CD4-positive, alpha-beta memory T cell (primary cell): Measurements from ENCODE around the gene VAMP7. TPM values are rescaled to one million over a fixed set of nuclear protein-coding genes. Genes with fewer than 3 reads are reported as not detected.

Experiments
- CTCF ChIA-PET: fragments of 350-600 bp; sonication (Branson Sonifier 250); formaldehyde crosslinking; loops from one replicate; lab custom pipeline; 2021; ENCODE audit warnings: inconsistent platforms; ENCODE audit not compliant: partially characterized antibody; lab: Charles Lee
- POLR2A ChIA-PET: fragments of 350-600 bp; sonication (Branson Sonifier 250); formaldehyde crosslinking; loops from one replicate; lab custom pipeline; 2021; ENCODE audit not compliant: partially characterized antibody; lab: Charles Lee
- DNase-seq, 5 donors: peaks; one replicate each; pipeline versions ENCODE4 v3.0.0 to v3.0.0-alpha.2; 2020 to 2022; ENCODE audit warnings: mixed read lengths in 1 of 5
- H3K27ac ChIP-seq: one replicate; pipeline ENCODE4 v1.7.0; 2013; ENCODE audit warnings: low read depth, low read length
- H3K27me3 ChIP-seq: 2 replicates; pipeline ENCODE4 v1.7.0; 2013; ENCODE audit warnings: mild to moderate bottlenecking, low read length, moderate library complexity; ENCODE audit not compliant: insufficient read depth
- H3K36me3 ChIP-seq: 2 replicates; pipeline ENCODE4 v1.7.0; 2013; ENCODE audit warnings: mild to moderate bottlenecking, low read length, moderate library complexity; ENCODE audit not compliant: insufficient read depth
- H3K4me1 ChIP-seq: 2 replicates; pipeline ENCODE4 v1.7.0; 2013; ENCODE audit warnings: mild to moderate bottlenecking, low read length, moderate library complexity; ENCODE audit not compliant: insufficient read depth
- H3K4me3 ChIP-seq, 2 donors: one replicate each; pipeline ENCODE4 v1.7.0; 2013; ENCODE audit warnings: low read length in 2 of 2, mild to moderate bottlenecking in 1 of 2
- H3K9me3 ChIP-seq, 2 donors: one replicate each; pipeline ENCODE4 v1.7.0; 2013; ENCODE audit warnings: low read length in 2 of 2, control low read depth in 1 of 2; ENCODE audit not compliant: control insufficient read depth in 1 of 2
- H3K27ac Mint-ChIP-seq, 7 donors: one replicate each; pipeline ENCODE4 v1.8.0; 2020 to 2021; ENCODE audit warnings: mixed read lengths in 7 of 7, mild to moderate bottlenecking in 6 of 7, inconsistent platforms in 3 of 7, moderate library complexity in 3 of 7
- H3K27me3 Mint-ChIP-seq, 2 donors: one replicate each; pipeline ENCODE4 v1.8.0; 2020 to 2021; ENCODE audit warnings: mixed read lengths in 2 of 2
- H3K36me3 Mint-ChIP-seq, 2 donors: one replicate each; pipeline ENCODE4 v1.8.0; 2020 to 2021; ENCODE audit warnings: mixed read lengths in 2 of 2, inconsistent platforms in 1 of 2, mild to moderate bottlenecking in 1 of 2
- H3K4me1 Mint-ChIP-seq, 4 donors: one replicate each; pipeline ENCODE4 v1.8.0; 2020 to 2021; ENCODE audit warnings: mixed read lengths in 4 of 4, mild to moderate bottlenecking in 1 of 4
- H3K4me3 Mint-ChIP-seq, 8 donors: one replicate each; pipeline ENCODE4 v1.8.0; 2020 to 2021; ENCODE audit warnings: mixed read lengths in 8 of 8, mild to moderate bottlenecking in 7 of 8, moderate library complexity in 6 of 8, inconsistent platforms in 3 of 8
- H3K9me3 Mint-ChIP-seq, 8 donors: one replicate each; pipeline ENCODE4 v1.8.0; 2020 to 2021; ENCODE audit warnings: mixed read lengths in 8 of 8, mild to moderate bottlenecking in 5 of 8, inconsistent platforms in 3 of 8, moderate library complexity in 1 of 8
- intact Hi-C: fragments of 100-400 bp; cut with micrococcal nuclease; formaldehyde crosslinking; loops from one replicate; pipeline ENCODE4 v1.15.1; 2023
- polyA plus RNA-seq, 2 donors: library from polyadenylated mRNA; unstranded; fragments of 300-500 nt; fragmentation: Illumina TruSeq; gene quantifications; one replicate each; pipeline ENCODE4 v1.2.3, GENCODE V29; 2021
- total RNA-seq, 2 experiments: library from RNA; stranded (reverse); gene quantifications; one replicate each; pipeline ENCODE4 v1.2.3, GENCODE V29; 2021

VAMP7 gene
- total and polyA plus RNA-seq, 4 experiments from 2014 or later: 22.3 to 66.7 (median 37.8) TPM

GRCh38 chrX:155886409-155886808, 5.3 kb downstream of the VAMP7 start:
- Histone ChIP-seq H3K9me3 (no peaks in the 10 kb centered on the region), H3K27ac (no peak overlapping the region), H3K27me3 (no peaks in the 10 kb centered on the region), H3K4me3 (no peak overlapping the region), H3K4me1 (peaks cover 50% of the 10 kb centered on the region), H3K36me3 (no peaks in the 10 kb centered on the region)
- DNase-seq: no peak
- peaks cover 12 to 24% of the 10 kb centered on the region in 2 donors for H3K36me3 Mint-ChIP-seq
- ChIA-PET CTCF (no interaction called here), POLR2A (no interaction called here)
- no peak overlapping the region for H3K27ac Mint-ChIP-seq
- H3K9me3 Mint-ChIP-seq: peaks cover 0 to 2% (median 0%) of the 10 kb centered on the region in 8 donors
- no peaks in the 10 kb centered on the region for H3K27me3 Mint-ChIP-seq
- H3K4me1 Mint-ChIP-seq: peaks cover 29 to 62% (median 48%) of the 10 kb centered on the region in 4 donors
- H3K4me3 Mint-ChIP-seq: no peak overlapping the region
- intact Hi-C loops: no loop called here

DNA sequence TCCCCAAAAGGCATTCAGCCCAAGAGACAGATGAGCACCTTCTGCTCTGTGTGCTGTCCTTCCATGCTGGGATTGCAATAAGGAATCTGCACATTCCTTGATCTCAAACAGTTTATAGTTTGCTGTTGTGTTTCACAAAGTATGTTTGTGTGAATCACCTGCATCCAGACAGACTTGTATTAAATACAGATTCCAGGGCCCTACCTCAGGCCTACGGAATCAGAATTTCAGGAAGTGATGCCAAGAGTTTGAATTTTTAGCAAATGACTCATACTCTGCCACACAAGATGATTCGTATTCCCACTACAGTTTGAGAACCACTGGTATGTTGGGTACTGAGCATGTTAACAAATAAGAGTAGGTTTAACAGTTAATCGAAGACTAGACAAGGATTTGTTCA, 7.0 kb downstream of the VAMP7 start:
- Histone ChIP-seq H3K4me1 (peaks cover 36% of the 10 kb centered on the region), H3K4me3 (no peak overlapping the region), H3K27ac (no peak overlapping the region), H3K27me3 (no peaks in the 10 kb centered on the region), H3K36me3 (peaks cover 5% of the 10 kb centered on the region), H3K9me3 (no peaks in the 10 kb centered on the region)
- Mint-ChIP-seq H3K36me3 (peaks cover 19 to 31% of the 10 kb centered on the region in 2 donors), H3K27me3 (no peaks in the 10 kb centered on the region), H3K4me3 (no peak overlapping the region), H3K9me3 (peaks cover 0 to 2% (median 0%) of the 10 kb centered on the region in 8 donors), H3K27ac (no peak overlapping the region), H3K4me1 (peaks cover 27 to 51% (median 38%) of the 10 kb centered on the region in 4 donors)
- no peak for DNase-seq
- intact Hi-C loops: no loop called here
- CTCF ChIA-PET: no interaction called here
- POLR2A ChIA-PET: no interaction called here

- POLR2A ChIA-PET: no interaction called here
- CTCF ChIA-PET: no interaction called here
- Histone ChIP-seq H3K27me3 (no peaks in the 10 kb centered on the region), H3K27ac (no peak overlapping the region), H3K4me1 (peaks cover 36% of the 10 kb centered on the region), H3K4me3 (no peak overlapping the region), H3K36me3 (peaks cover 5% of the 10 kb centered on the region), H3K9me3 (no peaks in the 10 kb centered on the region)
- no peak for DNase-seq
- Mint-ChIP-seq H3K36me3 (peaks cover 20 to 38% of the 10 kb centered on the region in 2 donors), H3K4me3 (no peak overlapping the region), H3K9me3 (peaks cover 0 to 1% (median 0%) of the 10 kb centered on the region in 8 donors), H3K27me3 (no peaks in the 10 kb centered on the region), H3K4me1 (peaks cover 28 to 55% (median 38%) of the 10 kb centered on the region in 4 donors), H3K27ac (peak overlapping the region in 1 of 7 donors; percentile 65)
- intact Hi-C loops: no loop called here
Observed at GRCh38 chrX:155889328-155889727, 8.2 kb downstream of the VAMP7 start.

DNA sequence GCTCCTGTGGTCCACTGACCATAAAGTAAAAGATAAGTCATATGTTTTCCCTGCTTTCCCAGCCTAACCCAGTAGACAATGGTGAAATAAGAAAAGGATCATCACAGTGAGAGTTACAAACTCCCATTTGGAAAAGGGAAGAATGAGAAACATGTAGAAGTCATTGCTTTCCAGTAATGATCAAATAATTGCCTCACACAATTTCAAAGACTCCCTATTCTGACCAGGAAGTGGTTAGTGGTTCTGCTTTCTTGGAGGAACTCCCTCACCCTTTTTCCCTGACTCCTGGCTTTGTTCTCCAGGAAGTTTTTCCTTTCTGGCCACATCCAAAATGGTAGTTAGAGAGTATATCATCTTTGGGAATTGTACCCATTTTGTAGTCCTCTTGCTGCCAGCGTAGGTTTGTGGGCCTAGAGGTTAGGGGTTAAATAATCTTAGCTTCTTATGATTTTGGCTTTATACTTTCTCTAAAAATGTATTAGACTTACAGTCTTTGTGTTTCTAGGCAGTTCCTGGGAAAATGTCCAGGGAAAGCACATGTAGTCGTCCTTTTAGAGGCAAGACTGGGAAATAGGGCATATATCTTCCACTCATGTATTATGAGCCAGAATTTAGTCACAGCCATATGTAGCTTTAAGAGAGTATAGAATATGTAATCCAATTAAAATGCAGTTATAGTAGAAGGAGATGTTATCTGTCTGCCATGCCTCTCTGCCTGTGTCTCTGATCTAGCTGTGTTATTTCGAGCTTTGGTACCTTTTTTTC, 10.5 kb downstream of the VAMP7 start:
- H3K9me3 ChIP-seq: no peaks in the 10 kb centered on the region
- DNase-seq: no peak
- CTCF ChIA-PET: no interaction called here
- Mint-ChIP-seq H3K27me3 (no peaks in the 10 kb centered on the region), H3K4me3 (no peak overlapping the region), H3K9me3 (peaks cover 0 to 2% (median 0%) of the 10 kb centered on the region in 8 donors), H3K4me1 (peaks cover 20 to 39% (median 27%) of the 10 kb centered on the region in 4 donors), H3K36me3 (peaks cover 24 to 45% of the 10 kb centered on the region in 2 donors), H3K27ac (no peak overlapping the region)
- POLR2A ChIA-PET: no interaction called here
- H3K4me1 ChIP-seq: peaks cover 22% of the 10 kb centered on the region
- H3K27ac ChIP-seq: no peak overlapping the region
- H3K27me3 ChIP-seq: no peaks in the 10 kb centered on the region
- intact Hi-C loops: no loop called here
- H3K4me3 ChIP-seq: no peak overlapping the region
- peaks cover 17% of the 10 kb centered on the region for H3K36me3 ChIP-seq

DNA sequence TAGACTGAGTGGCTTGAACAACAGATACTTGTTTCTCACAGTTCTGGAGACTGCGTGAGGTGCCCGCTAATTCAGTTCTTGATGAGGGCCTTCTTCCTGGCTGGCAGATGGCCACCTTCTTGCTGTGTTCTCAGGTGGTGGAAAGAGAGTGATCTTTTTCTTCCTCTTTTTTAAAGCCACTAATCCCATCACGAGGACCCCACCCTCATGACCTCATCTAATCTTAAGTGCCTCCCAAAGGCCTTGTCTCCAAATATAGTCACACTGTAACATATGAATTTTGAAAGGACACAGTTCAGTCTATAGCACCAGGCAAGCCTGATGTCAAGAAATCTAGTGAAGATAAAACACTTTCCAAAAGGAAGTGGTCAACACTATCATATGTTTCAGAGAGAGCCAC, 12.4 kb downstream of the VAMP7 start:
- no peak overlapping the region for H3K4me3 Mint-ChIP-seq
- Histone ChIP-seq H3K36me3 (peaks cover 27% of the 10 kb centered on the region), H3K4me3 (no peak overlapping the region), H3K27me3 (no peaks in the 10 kb centered on the region), H3K27ac (no peak overlapping the region), H3K4me1 (peaks cover 6% of the 10 kb centered on the region), H3K9me3 (no peaks in the 10 kb centered on the region)
- H3K4me1 Mint-ChIP-seq: peaks cover 12 to 23% (median 15%) of the 10 kb centered on the region in 4 donors
- no peak overlapping the region for H3K27ac Mint-ChIP-seq
- CTCF ChIA-PET: no interaction called here
- intact Hi-C loops: no loop called here
- H3K27me3 Mint-ChIP-seq: no peaks in the 10 kb centered on the region
- peaks cover 24 to 49% of the 10 kb centered on the region in 2 donors for H3K36me3 Mint-ChIP-seq
- no peak for DNase-seq
- peaks cover 0 to 2% (median 0%) of the 10 kb centered on the region in 8 donors for H3K9me3 Mint-ChIP-seq
- POLR2A ChIA-PET: no interaction called here

DNA sequence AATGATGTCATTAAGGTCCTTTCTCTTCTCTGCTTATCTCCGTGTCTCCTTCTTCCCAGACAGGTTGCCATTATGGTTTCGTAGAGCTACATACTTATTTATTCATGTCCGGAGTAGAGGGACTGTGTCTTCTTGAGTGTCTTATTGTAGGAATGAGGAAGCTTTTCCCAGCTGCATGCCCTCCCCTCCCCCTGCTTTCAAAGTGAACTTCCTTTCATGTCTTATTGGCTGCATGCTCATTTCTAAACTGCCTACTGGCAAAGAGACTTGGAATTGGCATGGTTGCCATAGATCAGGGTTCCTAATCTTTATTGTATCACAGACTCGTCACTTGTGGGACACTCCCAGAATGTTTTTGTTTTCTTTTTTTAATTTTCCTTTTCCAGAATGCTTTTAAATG, 15.4 kb downstream of the VAMP7 start:
- Histone ChIP-seq H3K4me1 (no peaks in the 10 kb centered on the region), H3K27ac (no peak overlapping the region), H3K36me3 (peaks cover 32% of the 10 kb centered on the region), H3K4me3 (no peak overlapping the region), H3K9me3 (no peaks in the 10 kb centered on the region), H3K27me3 (no peaks in the 10 kb centered on the region)
- POLR2A ChIA-PET: no interaction called here
- CTCF ChIA-PET: no interaction called here
- Mint-ChIP-seq H3K36me3 (peaks cover 33 to 61% of the 10 kb centered on the region in 2 donors), H3K27me3 (no peaks in the 10 kb centered on the region), H3K4me1 (peaks cover 3 to 12% (median 7%) of the 10 kb centered on the region in 4 donors), H3K27ac (no peak overlapping the region), H3K9me3 (peaks cover 0 to 2% (median 0%) of the 10 kb centered on the region in 8 donors), H3K4me3 (no peak overlapping the region)
- no peak for DNase-seq
- intact Hi-C loops: no loop called here

DNA sequence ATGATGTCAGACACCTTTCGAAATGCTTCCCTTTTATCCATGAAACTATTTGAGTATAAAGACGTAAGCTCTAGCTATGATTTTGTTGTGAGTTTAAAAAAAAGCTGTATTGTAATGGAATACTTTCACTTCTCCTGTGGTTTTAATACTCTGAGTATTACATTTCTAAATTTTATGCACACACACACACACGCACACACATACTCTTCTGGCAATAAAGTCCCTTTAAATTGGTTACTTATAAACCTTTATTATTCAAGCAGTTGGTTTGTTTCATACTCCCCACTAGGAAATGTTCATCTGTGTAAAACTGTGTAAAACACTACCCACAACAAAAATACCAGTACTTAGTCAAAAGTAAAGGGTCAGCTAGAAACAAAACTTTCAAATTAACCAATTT, 18.2 kb downstream of the VAMP7 start:
- peaks cover 0 to 5% (median 0%) of the 10 kb centered on the region in 4 donors for H3K4me1 Mint-ChIP-seq
- H3K27me3 Mint-ChIP-seq: no peaks in the 10 kb centered on the region
- CTCF ChIA-PET: no interaction called here
- H3K4me1 ChIP-seq: no peaks in the 10 kb centered on the region
- H3K27me3 ChIP-seq: no peaks in the 10 kb centered on the region
- H3K27ac Mint-ChIP-seq: no peak overlapping the region
- no peak for DNase-seq
- POLR2A ChIA-PET: no interaction called here
- no peak overlapping the region for H3K27ac ChIP-seq
- peaks cover 0 to 4% (median 0%) of the 10 kb centered on the region in 8 donors for H3K9me3 Mint-ChIP-seq
- H3K9me3 ChIP-seq: no peaks in the 10 kb centered on the region
- H3K36me3 ChIP-seq: peaks cover 28% of the 10 kb centered on the region
- intact Hi-C loops: no loop called here
- H3K4me3 ChIP-seq: no peak overlapping the region
- H3K36me3 Mint-ChIP-seq: peaks cover 30 to 47% of the 10 kb centered on the region in 2 donors
- H3K4me3 Mint-ChIP-seq: no peak overlapping the region
